H1 (cell line): Measurements from ENCODE around the gene PITPNC1. TPM values are rescaled to one million over a fixed set of nuclear protein-coding genes. Genes with fewer than 3 reads are reported as not detected.

ENCODE experiments used
- CTCF ChIA-PET: fragments of 300-600 bp; sonication (Branson Sonifier 250); formaldehyde crosslinking; loops from one replicate; lab custom pipeline; 2021; ENCODE audit not compliant: partially characterized antibody; lab: Charles Lee
- POLR2A ChIA-PET: fragments of 300-600 bp; sonication (Branson Sonifier 250); formaldehyde crosslinking; loops from one replicate; lab custom pipeline; 2021; ENCODE audit warnings: inconsistent platforms; ENCODE audit not compliant: partially characterized antibody; lab: Charles Lee
- DNase-seq, 2 experiments: peaks; one replicate each; pipeline versions ENCODE4 v3.0.0 to v3.0.0-alpha.2; 2010 to 2022; ENCODE audit warnings: low spot score in 2 of 2, low read depth in 1 of 2, mixed read lengths in 1 of 2
- FAIRE-seq: peaks from 2 replicates; lab custom pipeline; 2011; peaks lifted over from hg19 to GRCh38; lab: Jason Lieb, UNC
- H2AFZ ChIP-seq: 2 replicates; pipeline ENCODE4 v1.8.1; 2012; ENCODE audit warnings: low read length, inconsistent platforms
- H2AK5ac ChIP-seq: 2 replicates; pipeline ENCODE4 v1.6.1; 2013; ENCODE audit warnings: low read depth, low read length
- H2BK120ac ChIP-seq: replicated peaks from 2 replicates; pipeline ENCODE3; 2013; ENCODE audit warnings: low read depth, low read length, inconsistent platforms
- H2BK12ac ChIP-seq: 2 replicates; pipeline ENCODE4 v1.6.1; 2013; ENCODE audit warnings: low read depth, low read length
- H2BK15ac ChIP-seq: 2 replicates; pipeline ENCODE4 v1.6.1; 2013; ENCODE audit warnings: low read length
- H2BK20ac ChIP-seq: 2 replicates; pipeline ENCODE4 v1.6.1; 2013; ENCODE audit warnings: low read length
- H2BK5ac ChIP-seq: 2 replicates; pipeline ENCODE4 v1.6.1; 2013; ENCODE audit warnings: low read depth, low read length
- H3K14ac ChIP-seq: 2 replicates; pipeline ENCODE4 v1.6.1; 2013; ENCODE audit warnings: inconsistent platforms; ENCODE audit not compliant: insufficient read length
- H3K18ac ChIP-seq: 2 replicates; pipeline ENCODE4 v1.6.1; 2013; ENCODE audit warnings: low read length; ENCODE audit errors: extremely low read depth
- H3K23ac ChIP-seq: 2 replicates; pipeline ENCODE4 v1.6.1; 2013; ENCODE audit warnings: inconsistent platforms; ENCODE audit not compliant: insufficient read length
- H3K23me2 ChIP-seq: 2 replicates; pipeline ENCODE4 v1.6.1; 2013; ENCODE audit warnings: low read depth, low read length
- H3K27ac ChIP-seq: 2 replicates; pipeline ENCODE4 v1.6.1; 2011; ENCODE audit warnings: low read depth, low read length, inconsistent platforms
- H3K27me3 ChIP-seq, 4 experiments: replicated peaks in 1 of 4; 1 replicate in 1 of 4; 2 replicates in 3 of 4; pipeline versions ENCODE4 v1.6.1 to v1.8.1; 2011 to 2013; ENCODE audit warnings: low read length in 3 of 4, mild to moderate bottlenecking in 3 of 4, inconsistent platforms in 2 of 4, mixed read lengths in 2 of 4, moderate library complexity in 1 of 4; ENCODE audit not compliant: control insufficient read depth in 3 of 4, insufficient read depth in 3 of 4; ENCODE audit errors: extremely low read depth in 1 of 4
- H3K36me3 ChIP-seq, 4 experiments: 2 replicates each; pipeline versions ENCODE4 v1.6.1 to v1.8.1; 2011 to 2013; ENCODE audit warnings: mild to moderate bottlenecking in 4 of 4, low read length in 3 of 4, moderate library complexity in 2 of 4, control low read depth in 1 of 4, inconsistent platforms in 1 of 4; ENCODE audit not compliant: insufficient read depth in 4 of 4, control insufficient read depth in 2 of 4
- H3K4ac ChIP-seq: replicated peaks from 2 replicates; pipeline ENCODE3; 2013; ENCODE audit warnings: low read length, low read depth, mixed read lengths, inconsistent platforms; ENCODE audit not compliant: insufficient read length
- H3K4me1 ChIP-seq, 4 experiments: replicated peaks in 1 of 4; 1 replicate in 1 of 4; 2 replicates in 3 of 4; pipeline versions ENCODE4 v1.6.1 to v1.8.1; 2011 to 2013; ENCODE audit warnings: low read length in 3 of 4, inconsistent platforms in 2 of 4, mixed read lengths in 1 of 4; ENCODE audit not compliant: insufficient read depth in 4 of 4, control insufficient read depth in 3 of 4
- H3K4me2 ChIP-seq, 2 experiments: 2 replicates each; pipeline versions ENCODE4 v1.6.1 to v1.8.1; 2011 to 2013; ENCODE audit warnings: low read depth in 2 of 2, low read length in 2 of 2, control low read depth in 1 of 2, inconsistent platforms in 1 of 2, mild to moderate bottlenecking in 1 of 2; ENCODE audit not compliant: insufficient read depth in 1 of 2
- H3K4me3 ChIP-seq, 4 experiments: fragments of 200-600, 300-600 bp in 1 of 4; sonication (generic), shearing (Covaris generic), sonication (Bioruptor Twin) in 1 of 4; 2 replicates each; pipeline versions ENCODE4 v1.5.1 to v1.8.1; 2011 to 2016; ENCODE audit warnings: low read length in 4 of 4, low read depth in 3 of 4, control low read depth in 2 of 4, inconsistent platforms in 2 of 4, mild to moderate bottlenecking in 2 of 4, mixed read lengths in 1 of 4, moderate library complexity in 1 of 4; ENCODE audit not compliant: insufficient read depth in 2 of 4; ENCODE audit errors: extremely low read depth in 1 of 4
- H3K56ac ChIP-seq: replicated peaks from 2 replicates; pipeline ENCODE3; 2013; ENCODE audit warnings: low read depth, mild to moderate bottlenecking, mixed read lengths, low read length, inconsistent platforms; ENCODE audit not compliant: insufficient read length
- H3K79me1 ChIP-seq: 2 replicates; pipeline ENCODE4 v1.6.1; 2013; ENCODE audit warnings: low read depth, low read length, control low read depth
- H3K79me2 ChIP-seq, 2 experiments: 2 replicates each; pipeline versions ENCODE4 v1.6.1 to v1.8.1; 2012 to 2013; ENCODE audit warnings: low read length in 2 of 2, mild to moderate bottlenecking in 2 of 2, inconsistent platforms in 1 of 2; ENCODE audit not compliant: insufficient read depth in 2 of 2, control insufficient read depth in 1 of 2
- H3K9ac ChIP-seq, 4 experiments: replicated peaks in 1 of 4; 1 replicate in 1 of 4; 2 replicates in 3 of 4; pipeline versions ENCODE4 v1.6.1 to v1.8.1; 2011 to 2013; ENCODE audit warnings: low read depth in 3 of 4, low read length in 3 of 4, control low read depth in 2 of 4, mild to moderate bottlenecking in 2 of 4, moderate library complexity in 2 of 4, inconsistent platforms in 1 of 4; ENCODE audit errors: extremely low read depth in 1 of 4
- H3K9me3 ChIP-seq, 2 experiments: 2 replicates each; pipeline versions ENCODE4 v1.6.1 to v1.8.1; 2012 to 2013; ENCODE audit warnings: mild to moderate bottlenecking in 2 of 2, moderate library complexity in 2 of 2, control low read depth in 1 of 2, inconsistent platforms in 1 of 2, low read depth in 1 of 2, low read length in 1 of 2, mixed read lengths in 1 of 2; ENCODE audit not compliant: insufficient read depth in 2 of 2
- H4K20me1 ChIP-seq, 2 experiments: replicated peaks in 1 of 2; 2 replicates each; pipeline versions ENCODE3 to v1.8.1; 2011 to 2013; ENCODE audit warnings: inconsistent platforms in 2 of 2, low read length in 2 of 2, mild to moderate bottlenecking in 1 of 2; ENCODE audit not compliant: insufficient read depth in 2 of 2, control insufficient read depth in 1 of 2
- H4K5ac ChIP-seq: 2 replicates; pipeline ENCODE4 v1.6.1; 2013; ENCODE audit warnings: low read length, low read depth, mixed read lengths, inconsistent platforms; ENCODE audit not compliant: insufficient read length
- H4K8ac ChIP-seq: 2 replicates; pipeline ENCODE4 v1.8.0; 2013; ENCODE audit warnings: mild to moderate bottlenecking, moderate library complexity, low read length, inconsistent platforms; ENCODE audit not compliant: insufficient read depth; ENCODE audit errors: extremely low read depth
- H4K91ac ChIP-seq: replicated peaks from 2 replicates; pipeline ENCODE3; 2013; ENCODE audit warnings: low read length, mixed read lengths, inconsistent platforms; ENCODE audit not compliant: insufficient read length
- BRCA1 ChIP-seq: IDR thresholded peaks from 2 replicates; pipeline ENCODE4 v1.6.1; 2012; ENCODE audit warnings: low read depth, low read length, improper control_type of control experiment
- CBX5 ChIP-seq: fragments of 300-800, 300-1000 bp; sonication (generic); IDR thresholded peaks from 2 replicates; pipeline ENCODE4 v1.7.1; 2016; ENCODE audit warnings: antibody characterized with exemption, low read length, low read depth
- CBX8 ChIP-seq: fragments of 300-800, 300-1000 bp; sonication (generic); IDR thresholded peaks from 2 replicates; pipeline ENCODE4 v1.7.1; 2016; ENCODE audit warnings: low read depth, low read length, borderline replicate concordance
- CTCF ChIP-seq, 3 experiments: IDR thresholded peaks; 1 replicate in 2 of 3; 2 replicates in 1 of 3; pipeline versions ENCODE4 v1.5.1 to v1.6.1; 2011; ENCODE audit warnings: low read length in 3 of 3, mild to moderate bottlenecking in 3 of 3, inconsistent platforms in 2 of 3, low read depth in 1 of 3, moderate library complexity in 1 of 3; ENCODE audit not compliant: insufficient read depth in 1 of 3; ENCODE audit errors: control extremely low read depth in 1 of 3
- E2F6 ChIP-seq: IDR thresholded peaks from 2 replicates; pipeline ENCODE4 v1.6.1; 2012; ENCODE audit warnings: inconsistent platforms
- NRF1 ChIP-seq: IDR thresholded peaks from 2 replicates; pipeline ENCODE4 v1.6.1; 2011; ENCODE audit warnings: mild to moderate bottlenecking, low read depth, low read length, improper control_type of control experiment
- POU5F1 ChIP-seq: IDR thresholded peaks from 2 replicates; pipeline ENCODE4 v1.6.1; 2011; ENCODE audit warnings: low read depth, mild to moderate bottlenecking, low read length, moderate library complexity
- SP1 ChIP-seq: IDR thresholded peaks from 2 replicates; pipeline ENCODE4 v1.6.1; 2011; ENCODE audit warnings: low read depth, low read length
- TEAD4 ChIP-seq: IDR thresholded peaks from 2 replicates; pipeline ENCODE4 v1.6.1; 2012; ENCODE audit warnings: low read depth, low read length, inconsistent platforms, mixed read lengths
- YY1 ChIP-seq: IDR thresholded peaks from 2 replicates; pipeline ENCODE4 v1.6.1; 2011; ENCODE audit warnings: low read depth, mild to moderate bottlenecking, low read length
- ZNF274 ChIP-seq: IDR thresholded peaks from 2 replicates; pipeline ENCODE4 v1.7.0; 2012; ENCODE audit warnings: low read length, borderline replicate concordance; ENCODE audit errors: extremely low read depth
- WGBS, 2 experiments: shearing (Covaris generic) in 1 of 2; methylation state at CpG; one replicate each; pipeline versions ENCODE4 v1.1.6 to v1.1.7; 2013 to 2015; ENCODE audit warnings: low lambda C conversion rate in 2 of 2, mixed read lengths in 2 of 2, inconsistent platforms in 1 of 2, low coverage in 1 of 2, missing lambda C conversion rate in 1 of 2; ENCODE audit not compliant: insufficient replicate concordance in 2 of 2, insufficient coverage in 1 of 2, insufficient read length in 1 of 2; ENCODE audit errors: extremely low coverage in 1 of 2, missing lambda C conversion rate in 1 of 2; 5-methylcytosine and 5-hydroxymethylcytosine counted together
- polyA plus RNA-seq, 7 experiments: library from polyadenylated mRNA; depleted of rRNA in 3 of 7; stranded (reverse) in 5 of 7; unstranded in 2 of 7; fragments of >200 nt in 5 of 7; fragments of 200-250 nt in 2 of 7; gene quantifications; 1 replicate in 5 of 7; 2 replicates in 1 of 7; 4 replicates in 1 of 7; pipeline versions ENCODE4 v1.2.1 to v1.2.3, GENCODE V29; 2011 to 2013; ENCODE audit warnings: missing spikeins in 2 of 7, mixed read lengths in 2 of 7
- total RNA-seq: library from RNA; stranded (reverse); fragmentation: NEBNext Ultra II Directional; extraction: Animal tissue kit (Norgen Biotek cat#: 25700); gene quantifications from 2 replicates; pipeline ENCODE4 v1.2.1, GENCODE V29; 2021

Gene PITPNC1
- total and polyA plus RNA-seq, 2 of the 8 experiments (the other 6 are each of a cell fraction or from before 2014, with no cell fraction given): 17.6 to 54.7 TPM

DNA sequence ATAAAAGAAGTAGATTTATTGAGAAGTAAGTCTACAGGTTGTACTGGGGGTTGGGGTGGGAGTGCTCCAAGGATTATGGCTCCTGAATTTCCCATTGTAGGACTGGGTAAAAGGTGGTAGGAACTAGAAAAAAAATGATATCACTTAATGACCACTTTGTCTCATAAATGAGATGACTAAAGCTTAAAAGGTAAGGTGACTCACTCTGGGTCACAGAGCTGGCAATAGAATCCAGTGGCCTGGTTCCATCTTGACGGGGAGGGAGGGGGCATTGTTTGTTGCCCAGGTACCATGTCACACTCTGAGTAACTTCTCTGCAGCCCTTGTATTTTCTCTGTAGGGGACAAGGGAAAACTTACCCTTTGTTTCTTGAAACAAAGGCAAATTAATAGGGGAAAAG is 126.1 kb downstream of the PITPNC1 start:
- Histone ChIP-seq H4K91ac (no peak overlapping the region), H3K27me3 (no peaks in the 10 kb centered on the region), H3K18ac (no peak overlapping the region), H3K9ac (no peak overlapping the region), H3K23me2 (no peaks in the 10 kb centered on the region), H3K9me3 (peaks cover 0 to 3% of the 10 kb centered on the region in 2 experiments; a peak in 1 of 4 replicates), H3K14ac (no peak overlapping the region), H2AFZ (no peak overlapping the region), H3K23ac (no peak overlapping the region), H3K36me3 (no peaks in the 10 kb centered on the region), H3K4me2 (no peak overlapping the region), H4K20me1 (no peaks in the 10 kb centered on the region), H3K79me2 (peaks cover 0 to 74% of the 10 kb centered on the region in 2 experiments; a peak in 2 of 4 replicates), H3K4me3 (no peak overlapping the region), H4K8ac (no peak overlapping the region), H4K5ac (no peak overlapping the region), H2BK20ac (no peak overlapping the region), H3K4ac (no peak overlapping the region), H2BK15ac (no peak overlapping the region), H3K56ac (no peak overlapping the region), H2BK120ac (no peak overlapping the region), H3K27ac (no peak overlapping the region), H2BK5ac (no peak overlapping the region), H2BK12ac (no peak overlapping the region), H3K4me1 (peaks cover 0 to 7% (median 3%) of the 10 kb centered on the region in 4 experiments; a peak in 3 of 7 replicates), H2AK5ac (no peak overlapping the region), H3K79me1 (no peaks in the 10 kb centered on the region; the same call in 1 of the 2 replicates)
- ChIA-PET CTCF (interaction anchor here (0.6 to 3.1 kb wide), 3 partner anchors 8 to 30 kb away, joined by 3 to 9 read pairs (median 4); no protein-coding TSS in a partner anchor), POLR2A (no interaction called here)
- DNase-seq (no peak), FAIRE-seq (no peak)
- WGBS, 2 experiments: 80% methylated on average over 1 of the region's 1 CpG; no CpG with 5 or more reads in 1 of the 2 experiments
- TF ChIP-seq ZNF274 (no peak), BRCA1 (no peak), YY1 (no peak), CBX5 (no peak), NRF1 (no peak), CBX8 (no peak), TEAD4 (no peak), E2F6 (no peak), CTCF (IDR thresholded peaks at IDR 0.05; ENCODE audit: control extremely low read depth in 1 of 3, insufficient read depth in 1 of 3, low read depth in 1 of 3, low read length in 3 of 3) (no peak), SP1 (no peak), POU5F1 (no peak)
